ENCODE measurements around the gene KRT35. TPM values are rescaled to one million over a fixed set of nuclear protein-coding genes. Genes with fewer than 3 reads are reported as not detected.

Gene KRT35
- total RNA-seq, 2 experiments from 2014 or later, result not detected

GRCh38 chr17:41457676-41458075 is 23.3 kb downstream of the KRT35 start:
- TF ChIP-seq CTCF (IDR thresholded peaks at IDR 0.05), result no peak
- Mint-ChIP-seq H3K36me3 (ENCODE audit: low read depth) (no peaks in the 10 kb centered on the region), H3K27ac (no peak overlapping the region), H3K27me3 (no peaks in the 10 kb centered on the region), H3K4me3 (no peak overlapping the region), H3K4me1 (ENCODE audit: low read depth) (no peaks in the 10 kb centered on the region), H3K9me3 (no peaks in the 10 kb centered on the region)
- ATAC-seq (ENCODE audit: poor library complexity) (no peak), DNase-seq (no peak)
- H3K9me3 ChIP-seq (ENCODE audit: control insufficient read depth in 1 of 2, insufficient read depth in 1 of 2, low read length in 2 of 2), result no peaks in the 10 kb centered on the region
- no peaks in the 10 kb centered on the region for H3K36me3 ChIP-seq (ENCODE audit: insufficient read depth, low read length)
- CTCF ChIA-PET, result no interaction called here
- no peaks in the 10 kb centered on the region for H3K4me1 ChIP-seq (ENCODE audit: insufficient read depth, low read length)
- POLR2A ChIA-PET, result no interaction called here
- H3K27me3 ChIP-seq (ENCODE audit: control insufficient read depth in 1 of 2, insufficient read depth in 2 of 2, low read length in 2 of 2), result no peaks in the 10 kb centered on the region
- intact Hi-C loops (cut with DNase I, micrococcal nuclease), result no loop called here
- no peak overlapping the region for H3K27ac ChIP-seq (ENCODE audit: low read depth in 1 of 2, low read length in 2 of 2)
- H3K4me3 ChIP-seq (ENCODE audit: low read length), result no peak overlapping the region

- H3K36me3 Mint-ChIP-seq (ENCODE audit: low read depth), result no peaks in the 10 kb centered on the region
- H3K4me3 Mint-ChIP-seq, result no peak overlapping the region
- CTCF ChIA-PET, result no interaction called here
These were observed 24.7 kb downstream of the KRT35 start for GRCh38 chr17:41456204-41456603.

GRCh38 chr17:41455236-41455635 is 25.7 kb downstream of the KRT35 start:
- Mint-ChIP-seq H3K9me3 (no peaks in the 10 kb centered on the region), H3K27me3 (peaks cover 8% of the 10 kb centered on the region), H3K4me3 (no peak overlapping the region), H3K36me3 (ENCODE audit: low read depth) (no peaks in the 10 kb centered on the region), H3K4me1 (ENCODE audit: low read depth) (no peaks in the 10 kb centered on the region), H3K27ac (no peak overlapping the region)
- H3K27me3 ChIP-seq (ENCODE audit: control insufficient read depth in 1 of 2, insufficient read depth in 2 of 2, low read length in 2 of 2), result no peaks in the 10 kb centered on the region
- TF ChIP-seq CTCF (IDR thresholded peaks at IDR 0.05), result no peak
- H3K4me1 ChIP-seq (ENCODE audit: insufficient read depth, low read length), result no peaks in the 10 kb centered on the region
- ATAC-seq (ENCODE audit: poor library complexity), result no peak
- CTCF ChIA-PET, result no interaction called here
- intact Hi-C loops (cut with DNase I, micrococcal nuclease), result no loop called here
- no peak overlapping the region for H3K27ac ChIP-seq (ENCODE audit: low read depth in 1 of 2, low read length in 2 of 2)
- no peak for DNase-seq
- H3K9me3 ChIP-seq (ENCODE audit: control insufficient read depth in 1 of 2, insufficient read depth in 1 of 2, low read length in 2 of 2), result no peaks in the 10 kb centered on the region
- H3K36me3 ChIP-seq (ENCODE audit: insufficient read depth, low read length), result no peaks in the 10 kb centered on the region
- POLR2A ChIA-PET, result no interaction called here
- H3K4me3 ChIP-seq (ENCODE audit: low read length), result no peak overlapping the region

More at GRCh38 chr17:41456204-41456603, 24.7 kb downstream of the KRT35 start:
- Histone ChIP-seq H3K36me3 (ENCODE audit: insufficient read depth, low read length) (no peaks in the 10 kb centered on the region), H3K27ac (ENCODE audit: low read depth in 1 of 2, low read length in 2 of 2) (no peak overlapping the region), H3K9me3 (ENCODE audit: control insufficient read depth in 1 of 2, insufficient read depth in 1 of 2, low read length in 2 of 2) (no peaks in the 10 kb centered on the region), H3K4me1 (ENCODE audit: insufficient read depth, low read length) (no peaks in the 10 kb centered on the region), H3K27me3 (ENCODE audit: control insufficient read depth in 1 of 2, insufficient read depth in 2 of 2, low read length in 2 of 2) (no peaks in the 10 kb centered on the region), H3K4me3 (ENCODE audit: low read length) (no peak overlapping the region)
- Mint-ChIP-seq H3K9me3 (no peaks in the 10 kb centered on the region), H3K27ac (no peak overlapping the region), H3K4me1 (ENCODE audit: low read depth) (no peaks in the 10 kb centered on the region), H3K27me3 (peaks cover 3% of the 10 kb centered on the region)
- DNase-seq, result no peak
- POLR2A ChIA-PET, result no interaction called here
- intact Hi-C loops (cut with DNase I, micrococcal nuclease), result no loop called here
- TF ChIP-seq CTCF (IDR thresholded peaks at IDR 0.05), result no peak
- no peak for ATAC-seq (ENCODE audit: poor library complexity)

All from CD4-positive, alpha-beta T cell (primary cell).